ENCODE measurements around the gene LDLRAD3. TPM values are rescaled to one million over a fixed set of nuclear protein-coding genes. Genes with fewer than 3 reads are reported as not detected.

The LDLRAD3 gene
- total RNA-seq, 1 experiment from 2014 or later: 28.1 TPM

- H3K4me3 ChIP-seq (ENCODE audit: low read depth in 2 of 2, low read length in 2 of 2): no peak overlapping the region
- no peaks in the 10 kb centered on the region; the same call in 1 of the 2 replicates for H3K9me3 ChIP-seq (ENCODE audit: control insufficient read depth, insufficient read depth, low read depth, low read length)
- TF ChIP-seq SIN3A (IDR thresholded peaks at IDR 0.05; ENCODE audit: borderline replicate concordance, insufficient read depth, low read depth, low read length) (no peak), POLR2AphosphoS5 (IDR thresholded peaks at IDR 0.05; ENCODE audit: low read depth, low read length) (no peak)
- CTCF ChIA-PET: interaction anchor here (0.6 kb wide), 1 partner anchor 13 kb away, joined by 3 read pairs; no protein-coding TSS in a partner anchor
- H3K27me3 ChIP-seq (ENCODE audit: control insufficient read depth, insufficient read depth, low read length): no peaks in the 10 kb centered on the region
- intact Hi-C loops (cut with micrococcal nuclease; ENCODE audit: unreplicated experiment): no loop called here
- no peaks in the 10 kb centered on the region for H3K4me1 ChIP-seq (ENCODE audit: control insufficient read depth, insufficient read depth, low read length)
- BruUV-seq (replicated peaks): no TSS peak
- in situ Hi-C loops (cut with HindIII; ENCODE audit: low pct_unique_long_range_greater_than_20kb, low sequenced_read_pairs): no loop called here
- no peak overlapping the region for H3K27ac ChIP-seq (ENCODE audit: low read length)
- no peaks in the 10 kb centered on the region for H3K36me3 ChIP-seq (ENCODE audit: control insufficient read depth, insufficient read depth, low read length)
- ATAC-seq (no peak), DNase-seq (ENCODE audit: low read depth, low spot score) (no peak)
- POLR2A ChIA-PET: no interaction called here
Observed at GRCh38 chr11:36091256-36091811, 147.5 kb downstream of the LDLRAD3 start.

GRCh38 chr11:36092314-36093030 lies 148.6 kb downstream of the LDLRAD3 start:
- CTCF ChIA-PET: interaction anchor here (0.6 kb wide), 1 partner anchor 62 kb away, joined by 3 read pairs; no protein-coding TSS in a partner anchor

More at GRCh38 chr11:36092314-36093030, 148.6 kb downstream of the LDLRAD3 start:
- POLR2A ChIA-PET: no interaction called here
- Histone ChIP-seq H3K36me3 (ENCODE audit: control insufficient read depth, insufficient read depth, low read length) (no peaks in the 10 kb centered on the region), H3K9me3 (ENCODE audit: control insufficient read depth, insufficient read depth, low read depth, low read length) (no peaks in the 10 kb centered on the region; the same call in 1 of the 2 replicates), H3K4me3 (ENCODE audit: low read depth in 2 of 2, low read length in 2 of 2) (no peak overlapping the region), H3K27me3 (ENCODE audit: control insufficient read depth, insufficient read depth, low read length) (no peaks in the 10 kb centered on the region), H3K27ac (ENCODE audit: low read length) (no peak overlapping the region), H3K4me1 (ENCODE audit: control insufficient read depth, insufficient read depth, low read length) (no peaks in the 10 kb centered on the region)
- intact Hi-C loops (cut with micrococcal nuclease; ENCODE audit: unreplicated experiment) (no loop called here), in situ Hi-C loops (cut with HindIII; ENCODE audit: low pct_unique_long_range_greater_than_20kb, low sequenced_read_pairs) (no loop called here)
- no TSS peak for BruUV-seq (replicated peaks)
- ATAC-seq (no peak), DNase-seq (ENCODE audit: low read depth, low spot score) (no peak)
- TF ChIP-seq SIN3A (IDR thresholded peaks at IDR 0.05; ENCODE audit: borderline replicate concordance, insufficient read depth, low read depth, low read length): no peak
- no peak for TF ChIP-seq CTCF (IDR thresholded peaks at IDR 0.05)
- no peak for TF ChIP-seq POLR2AphosphoS5 (IDR thresholded peaks at IDR 0.05; ENCODE audit: low read depth, low read length)
- TF ChIP-seq TCF7L2 (IDR thresholded peaks at IDR 0.05; ENCODE audit: low read depth, low read length): no peak
- TF ChIP-seq REST (IDR thresholded peaks at IDR 0.05; ENCODE audit: insufficient read depth in 1 of 2, low read depth in 2 of 2, low read length in 1 of 2): no peak

Data from Panc1 (cell line).